ENCODE results near the gene ITLN2. TPM values are rescaled to one million over a fixed set of nuclear protein-coding genes. Genes with fewer than 3 reads are reported as not detected.

The ITLN2 gene
- total and polyA plus RNA-seq, 9 of the 15 experiments (the other 6 are each of a cell fraction or from before 2014, with no cell fraction given), result not detected

DNA sequence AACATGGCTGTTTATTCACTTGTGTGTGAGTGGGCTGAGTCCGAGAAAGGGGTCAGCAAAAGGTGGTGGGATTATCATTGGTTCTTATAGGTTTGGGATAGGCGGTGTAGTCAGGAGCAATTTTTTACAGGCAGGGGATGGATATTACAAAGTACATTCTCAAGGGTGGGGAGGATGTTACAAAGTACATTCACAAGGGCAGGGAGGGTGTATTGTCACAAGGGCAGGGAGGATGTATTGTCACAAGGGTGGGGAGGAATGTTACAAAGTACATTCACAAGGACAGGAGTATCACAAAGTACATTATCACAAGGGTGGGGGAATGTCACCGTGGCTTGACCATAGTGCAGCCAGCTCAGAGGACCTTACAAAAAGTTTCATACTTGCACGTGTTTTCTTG is 31.1 kb upstream of the ITLN2 start (continued):
- TF ChIP-seq CHD7 (IDR thresholded peaks at IDR 0.05; ENCODE audit: low read depth, low read length) (no peak), ZNF507 (tag; conservative IDR thresholded peaks at IDR 0.05) (no peak), ETV6 (IDR thresholded peaks at IDR 0.05; ENCODE audit: borderline replicate concordance in 1 of 2, low read depth in 2 of 2, low read length in 1 of 2) (no peak), ETV6 (CRISPR knock-in tag; IDR thresholded peaks at IDR 0.05; ENCODE audit: borderline replicate concordance) (no peak), CBX5 (IDR thresholded peaks at IDR 0.05; ENCODE audit: borderline replicate concordance, low read depth) (peak; percentile 91; the same call in 1 of the 2 replicates), ZNF57 (CRISPR knock-in tag; IDR thresholded peaks at IDR 0.05) (peak; percentile 100), XRCC3 (IDR thresholded peaks at IDR 0.05) (0 out of 2 replicates have a peak, but pooled peaks have one; percentile 45), ZFP1 (CRISPR knock-in tag; IDR thresholded peaks at IDR 0.05) (no peak), ZNF75A (CRISPR knock-in tag; IDR thresholded peaks at IDR 0.05) (no peak), TRIM24 (IDR thresholded peaks at IDR 0.05) (peak in 1 of 2 experiments; percentile 55; a peak in 1 of 4 replicates), CBX3 (IDR thresholded peaks at IDR 0.05; ENCODE audit: borderline replicate concordance in 1 of 2, low read length in 2 of 2) (peak in 1 of 2 experiments; percentile 73; a peak in 1 of 3 replicates), MYNN (IDR thresholded peaks at IDR 0.05) (no peak), MYNN (CRISPR knock-in tag; IDR thresholded peaks at IDR 0.05) (no peak), ZNF280A (IDR thresholded peaks at IDR 0.05; ENCODE audit: low read depth, partially characterized antibody) (peak; percentile 33), ETV5 (CRISPR knock-in tag; IDR thresholded peaks at IDR 0.05; ENCODE audit: low read depth) (no peak), USF1 (CRISPR knock-in tag; IDR thresholded peaks at IDR 0.05) (no peak)
